HG03432 (cell line): ENCODE measurements around the gene ALKBH6.
"Not testable (repeated sequence)": the region's sequence is repeated elsewhere in the genome, so short reads cannot be mapped to it uniquely, and the experiment has no call there.

Experiments used
- ATAC-seq: cut with Tn5 transposase; IDR thresholded peaks from one replicate; pipeline ENCODE4 v1.9.1; 2021; ENCODE audit warnings: mild to moderate bottlenecking, moderate library complexity; ENCODE audit not compliant: unreplicated experiment

ALKBH6 gene

DNA sequence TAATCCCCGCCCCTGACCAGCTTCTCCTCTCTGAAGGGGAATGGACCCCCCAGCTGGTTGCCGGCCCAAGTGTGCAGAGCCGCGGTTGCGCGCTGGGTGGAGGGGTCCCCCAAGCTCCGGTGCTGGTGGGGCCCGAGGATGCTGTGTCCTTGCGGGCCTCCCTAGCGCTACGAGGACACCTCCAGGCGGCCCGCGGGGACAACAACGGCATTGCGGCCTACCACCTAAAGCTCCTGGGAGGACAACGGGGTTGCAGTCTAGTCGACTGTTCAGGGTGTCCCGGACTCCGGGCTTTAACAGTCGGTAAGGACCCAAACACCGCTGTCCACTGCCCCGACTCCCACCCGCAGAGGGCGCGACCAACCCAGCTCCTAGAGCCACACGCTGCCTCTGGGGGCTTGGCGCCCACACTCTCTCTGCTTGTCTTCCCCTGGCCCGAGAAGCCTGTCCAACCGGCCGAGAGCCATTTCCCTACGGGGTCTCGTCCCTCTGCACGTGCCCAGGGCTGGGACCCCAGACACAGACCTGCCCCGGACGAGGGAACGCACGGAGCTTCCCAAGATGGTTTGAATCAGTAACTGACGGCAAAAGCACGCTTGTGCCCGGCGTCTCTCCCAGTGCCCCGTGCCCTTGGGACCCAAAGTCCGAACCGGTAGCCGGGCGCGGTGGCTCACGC, 20.0 kb downstream of the ALKBH6 start:
- no peak for ATAC-seq

DNA sequence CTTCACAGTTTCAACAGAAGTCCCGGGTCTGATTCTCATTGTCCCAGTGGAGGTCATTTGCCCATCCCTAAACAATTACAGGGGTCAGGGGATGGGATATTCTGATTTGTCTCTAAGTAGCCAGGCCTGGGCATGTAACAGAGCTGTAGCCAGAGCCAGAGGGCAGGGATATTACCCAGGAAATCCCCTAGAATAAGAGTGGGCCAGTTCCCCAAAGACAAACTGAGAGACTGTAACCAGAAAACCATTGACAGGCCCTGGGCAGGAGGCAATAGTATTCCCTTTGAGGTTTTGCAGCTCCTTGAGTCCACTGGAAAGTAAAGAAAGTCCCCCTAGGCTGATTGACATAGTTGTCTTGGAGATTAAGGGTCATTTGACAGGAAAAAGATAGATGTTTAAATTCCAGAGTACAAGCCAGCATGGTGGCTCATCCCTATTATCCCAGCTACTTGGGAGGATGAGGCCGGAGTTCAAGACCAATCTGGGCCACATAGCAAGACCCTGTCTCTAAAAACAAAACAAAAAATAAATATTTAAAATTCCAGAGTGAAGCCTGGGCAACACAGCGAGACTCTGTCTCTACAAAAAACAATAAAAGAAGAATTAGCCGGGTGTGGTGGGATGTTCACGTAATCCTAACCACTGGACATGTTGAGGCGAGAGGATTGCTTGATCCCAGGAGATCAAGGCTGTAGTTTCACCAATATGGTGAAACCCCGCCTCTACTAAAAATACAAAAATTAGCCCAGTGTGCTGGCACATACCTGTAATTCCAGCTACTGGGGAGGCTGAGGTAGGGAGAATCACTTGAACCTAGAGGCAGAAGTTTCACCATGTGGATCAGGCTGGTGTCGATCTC, 20.9 kb downstream of the ALKBH6 start:
- ATAC-seq, result no peak

- no peak for ATAC-seq
These were observed 22.1 kb downstream of the ALKBH6 start for GRCh38 chr19:35991731-35992450.

DNA sequence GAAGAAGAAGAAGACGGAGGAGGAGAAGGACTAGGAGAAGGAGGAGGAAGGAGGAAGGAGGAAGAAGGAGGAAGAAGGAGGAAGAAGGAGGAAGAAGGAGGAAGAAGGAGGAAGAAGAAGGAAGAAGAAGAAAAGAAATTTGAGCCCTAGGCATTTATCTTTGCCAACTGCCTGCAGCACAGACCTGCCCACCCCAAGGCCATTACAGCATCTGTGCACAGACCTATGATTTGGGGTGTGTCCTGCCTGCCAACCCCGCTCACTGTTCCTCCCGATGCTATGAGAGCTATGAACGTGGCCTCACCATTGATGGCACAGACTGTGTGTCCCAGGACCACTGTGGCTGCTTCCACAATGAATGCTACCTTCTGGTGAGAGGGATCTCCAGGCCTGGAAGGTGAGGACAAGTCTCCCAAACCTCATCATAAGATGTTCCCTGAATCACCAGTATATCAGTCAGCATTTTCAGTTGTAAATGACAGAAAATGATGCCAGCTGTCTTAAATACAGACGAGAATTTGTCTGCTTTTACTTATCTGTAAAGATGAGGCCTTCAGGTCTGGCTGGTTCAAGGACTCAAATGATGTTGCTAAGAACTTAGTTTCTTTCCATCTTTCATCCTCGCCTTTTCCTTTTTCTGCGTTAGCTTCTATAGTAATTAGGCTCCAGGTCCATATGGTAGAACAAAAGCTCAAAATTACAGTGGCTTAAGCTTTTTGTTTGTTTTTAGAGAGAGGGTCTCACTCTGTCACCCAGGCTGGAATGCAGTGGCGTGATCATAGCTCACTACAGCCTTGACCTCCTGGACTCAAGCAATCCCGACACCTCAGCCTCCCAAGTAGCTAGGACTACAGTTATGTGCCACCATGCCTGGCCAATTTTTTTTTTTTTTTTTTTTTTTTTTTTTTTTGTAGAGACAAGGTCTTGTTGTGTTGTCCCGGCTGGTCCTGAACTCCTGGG, 23.0 kb downstream of the ALKBH6 start:
- no peak for ATAC-seq

DNA sequence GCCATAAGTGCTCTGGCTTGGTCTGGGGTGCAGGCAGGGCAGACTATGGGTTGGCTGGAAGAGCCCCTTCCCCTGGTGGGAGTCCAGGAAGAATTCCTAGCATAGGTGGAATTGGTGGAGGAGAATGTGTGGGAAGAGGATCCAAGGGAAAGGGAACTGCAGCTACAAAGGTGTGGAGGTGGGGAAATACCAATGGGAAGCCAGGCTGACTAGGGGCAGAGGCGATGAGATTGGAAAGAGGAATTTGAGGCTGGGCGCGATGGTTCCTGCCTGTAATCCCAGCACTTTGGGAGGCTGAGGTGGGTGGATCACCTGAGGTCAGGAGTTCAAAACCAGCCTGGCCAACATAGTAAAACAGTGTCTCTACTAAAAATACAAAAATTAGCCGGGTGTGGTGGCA, 23.9 kb downstream of the ALKBH6 start:
- no peak for ATAC-seq

- ATAC-seq, result no peak
These were observed 25.2 kb downstream of the ALKBH6 start for GRCh38 chr19:35988824-35989223.

GRCh38 chr19:35987571-35987896, 26.5 kb downstream of the ALKBH6 start:
- ATAC-seq, result no peak

DNA sequence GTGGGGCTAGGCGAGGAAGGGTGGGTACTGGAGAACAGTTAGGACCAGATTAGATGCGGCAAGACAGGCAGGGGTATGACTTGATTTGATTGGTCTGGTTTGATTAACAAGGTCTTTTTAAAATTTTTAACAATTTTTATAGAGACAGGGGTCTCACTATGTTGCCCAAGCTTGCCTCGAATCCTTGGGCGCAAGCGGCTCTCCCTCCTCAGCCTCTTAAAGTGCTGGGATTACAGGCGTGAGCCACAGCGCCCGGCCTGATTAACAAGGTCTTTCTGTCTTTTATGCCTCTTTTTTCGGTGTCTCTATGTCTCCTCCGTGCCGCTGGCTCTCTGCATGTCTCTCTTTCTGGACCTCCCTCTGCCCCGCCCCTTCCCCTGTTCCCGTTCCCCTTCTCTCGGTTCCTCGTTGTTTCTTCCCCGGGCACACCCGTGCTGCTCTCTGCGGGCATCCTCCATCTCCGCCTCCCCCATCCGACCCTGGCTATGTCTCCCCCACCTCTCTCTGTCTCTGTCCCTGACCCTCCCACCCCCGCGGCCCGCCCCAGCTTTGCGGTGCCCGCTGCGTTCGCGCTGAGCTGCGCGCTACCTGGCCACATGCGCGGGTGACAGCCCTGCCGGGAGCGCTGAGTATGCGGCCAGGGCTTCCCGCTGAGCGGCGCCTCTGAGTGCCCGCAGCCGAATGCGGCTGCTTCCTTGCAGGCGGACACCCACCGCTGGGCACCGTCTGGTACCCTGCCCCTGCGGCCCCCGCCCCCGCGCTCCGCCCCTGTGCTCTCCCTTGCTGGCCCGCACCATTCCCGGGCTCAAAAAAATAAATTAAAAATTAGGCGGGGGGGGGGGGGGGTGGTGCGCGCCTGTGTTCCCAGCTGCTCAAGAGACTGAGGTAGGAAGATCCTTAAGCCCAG, 27.1 kb downstream of the ALKBH6 start:
- ATAC-seq, result no peak

DNA sequence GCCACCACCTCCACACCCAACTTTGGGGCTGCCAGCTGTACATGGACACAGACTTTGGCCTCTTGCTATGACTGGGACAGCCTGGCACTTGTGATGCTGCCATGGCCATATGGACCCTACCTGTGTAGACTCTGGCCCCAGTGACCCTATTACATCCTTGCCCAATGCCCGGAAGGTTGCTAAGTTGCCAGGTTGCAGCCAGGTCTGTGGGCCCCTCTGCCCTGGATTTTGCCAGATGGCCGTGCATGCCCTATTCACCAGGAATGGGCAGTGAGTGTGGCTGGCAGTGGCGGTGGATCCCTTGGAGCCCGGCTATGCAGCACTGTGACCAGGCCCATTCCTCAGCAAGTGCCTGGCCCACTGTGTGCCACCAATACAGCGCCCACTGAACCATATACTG, 27.9 kb downstream of the ALKBH6 start:
- no peak for ATAC-seq

DNA sequence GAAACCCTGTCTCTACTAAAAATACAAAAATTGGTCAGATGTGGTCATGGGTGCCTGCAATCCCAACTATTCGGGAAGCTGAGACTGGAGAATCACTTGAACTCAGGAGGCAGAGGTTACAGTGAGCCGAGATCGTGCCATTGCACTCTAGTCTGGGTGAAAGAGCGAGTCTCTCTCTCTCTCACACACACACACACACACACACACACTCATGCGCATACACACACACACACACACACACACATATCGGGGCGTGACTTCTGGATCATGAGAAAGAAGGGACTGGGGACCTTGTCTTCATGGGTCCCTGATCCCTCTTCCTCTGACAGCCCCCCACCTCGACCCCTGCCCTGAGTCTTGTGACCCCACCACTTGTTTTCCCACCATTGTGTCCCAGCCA, 30.8 kb downstream of the ALKBH6 start:
- ATAC-seq, result no peak

DNA sequence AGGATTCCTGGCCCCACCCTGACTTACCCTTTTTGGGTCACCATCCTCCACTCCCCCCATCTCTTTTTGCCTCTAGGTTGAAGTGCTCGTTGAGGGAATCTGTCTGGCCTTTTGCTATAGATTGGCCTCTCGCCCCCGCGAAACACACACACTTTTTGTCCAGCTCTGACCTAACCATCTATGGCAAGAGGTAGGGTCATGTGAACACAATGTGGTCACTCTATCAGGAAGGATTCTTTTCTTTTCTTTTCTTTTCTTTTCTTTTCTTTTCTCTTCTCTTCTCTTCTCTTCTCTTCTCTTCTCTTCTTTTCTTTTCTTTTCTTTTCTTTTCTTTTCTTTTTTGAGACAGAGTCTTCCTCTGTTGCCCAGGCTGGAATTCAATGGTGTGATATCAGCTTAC, 33.0 kb downstream of the ALKBH6 start:
- ATAC-seq, result not testable (repeated sequence)

DNA sequence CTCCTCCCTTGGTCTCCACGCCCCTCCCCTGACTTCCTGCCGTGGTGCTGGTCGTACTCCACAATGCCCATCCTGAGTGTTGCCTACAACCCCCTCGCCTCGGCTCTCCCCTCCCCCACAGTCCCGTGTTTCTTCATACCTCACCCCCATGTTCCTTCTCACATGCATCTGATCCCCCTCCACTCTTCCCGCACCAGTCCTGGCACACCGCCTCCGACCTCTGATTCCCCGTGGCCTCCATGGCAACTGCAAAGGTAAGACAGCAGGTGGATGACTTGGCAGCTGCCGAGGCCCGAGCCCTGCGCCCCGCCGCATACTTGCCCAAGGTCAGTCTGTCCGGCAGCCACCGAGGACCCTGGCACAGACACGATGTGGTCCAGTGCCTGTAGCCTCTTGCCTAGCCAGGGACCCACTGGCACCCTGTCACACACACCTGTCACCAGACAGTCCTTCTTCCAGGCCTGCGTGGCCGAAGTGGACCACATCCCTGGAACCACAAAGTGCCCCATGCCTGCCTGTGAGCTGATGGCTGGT, 35.1 kb downstream of the ALKBH6 start:
- ATAC-seq, result no peak

DNA sequence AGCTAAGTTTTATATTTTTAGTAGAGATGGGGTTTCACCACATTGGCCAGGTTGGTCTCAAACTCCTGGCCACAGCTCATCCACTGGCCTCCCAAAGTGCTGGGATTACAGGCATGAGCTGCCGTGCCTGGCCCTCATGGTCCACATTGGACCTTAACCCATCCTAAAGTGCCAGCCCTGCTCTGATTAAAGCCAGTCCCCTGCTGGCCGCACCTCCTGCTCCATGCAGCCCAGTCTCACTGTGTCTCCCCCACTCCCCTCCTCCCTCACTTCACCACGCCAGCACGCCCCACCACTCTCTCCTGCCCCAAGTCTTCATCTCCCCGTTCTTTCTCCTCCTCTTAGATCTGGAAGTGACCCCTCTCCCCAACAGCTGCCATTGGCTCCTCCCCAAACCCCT, 35.7 kb downstream of the ALKBH6 start:
- ATAC-seq, result no peak

DNA sequence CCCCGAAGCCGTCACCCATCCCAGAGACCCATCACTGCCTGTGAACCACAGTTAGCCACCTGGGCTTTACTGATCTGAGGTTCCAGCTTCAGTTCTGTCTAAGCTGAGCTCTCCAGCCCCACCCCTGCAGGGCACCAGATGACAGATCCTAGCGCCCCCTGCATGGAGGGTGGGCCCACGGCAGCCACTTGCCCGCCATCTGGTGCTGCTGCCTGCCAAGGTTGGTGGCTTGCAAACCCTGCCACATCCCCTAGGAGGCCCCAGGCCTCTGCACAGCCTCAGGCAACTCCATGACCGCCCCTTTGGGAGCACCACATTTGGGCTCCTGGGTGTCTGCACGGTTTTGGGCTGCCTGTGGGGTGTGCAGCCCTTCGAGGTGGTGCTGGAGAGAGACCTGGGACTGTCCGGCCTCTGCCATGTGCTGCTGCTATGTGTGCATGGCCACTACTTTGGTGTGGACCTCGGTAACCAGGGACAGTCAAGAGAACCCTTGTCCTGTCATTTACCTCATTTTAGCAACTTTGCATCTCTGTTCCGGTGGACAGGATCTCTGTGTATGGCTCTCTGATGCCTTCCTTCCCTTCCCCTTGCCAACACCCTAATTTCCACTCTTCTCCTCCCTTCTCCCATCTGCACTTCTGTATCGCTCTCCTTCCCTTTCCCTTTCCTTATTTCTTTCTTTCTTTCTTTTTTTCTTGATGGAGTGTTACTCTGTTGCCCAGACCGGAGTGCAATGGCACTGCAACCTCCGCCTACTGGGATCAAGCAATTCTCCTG, 36.4 kb downstream of the ALKBH6 start:
- no peak for ATAC-seq

DNA sequence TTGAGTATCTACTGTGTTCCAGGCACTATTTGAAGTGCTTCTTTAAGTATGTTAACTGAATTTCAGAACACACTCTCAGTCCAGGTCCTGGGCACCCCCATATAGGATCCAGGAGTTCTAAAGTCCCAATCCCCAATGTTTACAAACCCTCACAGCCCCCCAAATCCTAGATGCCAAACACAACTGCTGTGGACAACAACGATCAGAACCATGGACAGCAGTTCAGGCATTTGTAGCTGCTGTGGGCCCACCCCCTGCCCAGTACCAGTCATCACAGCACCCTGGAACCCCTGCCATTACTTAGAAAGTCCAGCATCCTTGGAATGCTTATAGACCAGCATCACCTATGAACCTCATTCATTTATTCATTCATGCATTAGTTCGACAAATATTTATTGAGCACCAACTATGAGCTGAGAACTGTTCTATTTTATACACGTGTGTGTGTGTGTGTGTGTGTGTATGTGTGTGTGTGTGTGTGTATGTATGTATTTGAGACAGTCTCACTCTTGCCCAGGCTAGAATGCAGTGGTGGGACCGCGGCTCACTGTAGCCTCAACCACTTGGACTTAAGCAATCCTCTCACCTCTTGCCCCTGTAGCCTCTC, 38.3 kb downstream of the ALKBH6 start:
- ATAC-seq, result no peak

GRCh38 chr19:35973487-35973886, 40.5 kb downstream of the ALKBH6 start:
- no peak for ATAC-seq

DNA sequence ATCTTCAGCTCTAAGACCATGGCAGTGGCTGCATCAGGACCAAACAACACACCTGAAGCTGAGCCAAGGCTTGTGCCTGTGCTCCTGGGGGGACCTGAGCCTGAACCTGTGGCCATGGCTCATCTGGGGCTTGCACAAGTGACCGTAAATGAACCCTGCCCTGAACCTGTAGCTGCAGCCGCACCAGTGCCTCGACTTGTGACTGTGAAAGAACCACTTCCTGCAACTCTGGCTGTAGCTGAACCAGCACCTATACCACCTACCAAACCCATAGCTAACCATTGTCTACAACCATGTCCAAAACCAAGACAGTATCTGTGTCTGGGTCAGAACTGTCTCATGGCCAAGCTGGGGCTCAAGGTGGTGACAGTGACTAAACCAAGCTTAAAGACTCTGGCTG, 47.2 kb downstream of the ALKBH6 start:
- no peak for ATAC-seq

DNA sequence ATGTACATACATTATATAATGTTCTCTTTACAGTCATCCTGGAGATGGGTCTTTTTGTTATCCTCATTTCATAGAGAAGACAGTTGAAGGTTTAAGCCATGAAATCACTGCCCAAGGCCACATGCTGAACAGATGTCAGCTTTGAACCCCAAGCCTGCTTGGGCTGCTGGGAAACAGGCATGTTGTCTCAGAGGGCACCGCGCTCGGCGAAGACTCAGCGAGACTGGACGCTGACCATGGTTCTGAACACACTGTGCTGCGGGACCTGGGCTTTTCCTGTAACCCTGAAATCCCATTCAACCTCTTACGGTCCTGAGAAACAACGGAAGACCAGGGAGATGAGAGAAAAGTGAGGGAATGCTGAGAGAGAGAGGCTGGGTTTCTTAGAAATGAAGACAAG, 50.5 kb downstream of the ALKBH6 start:
- no peak for ATAC-seq
